RPMI7951 (cell line): ENCODE data around the gene CAV2. TPM values are rescaled to one million over a fixed set of nuclear protein-coding genes. Genes with fewer than 3 reads are reported as not detected.

ENCODE experiments used
- DNase-seq: peaks from one replicate; pipeline ENCODE4 v3.0.0-alpha.2; 2012; ENCODE audit warnings: low read depth
- total RNA-seq: library from RNA; depleted of rRNA; stranded (reverse); fragments of >200 nt; shearing (Covaris generic); gene quantifications from 2 replicates; pipeline ENCODE4 v1.2.3, GENCODE V29; 2014

CAV2 gene
- total RNA-seq, 1 experiment from 2014 or later = 109 TPM

GRCh38 chr7:116495736-116496135 lies 3.8 kb upstream of the CAV2 start:
- DNase-seq = peak; percentile 44

- DNase-seq = no peak
These were observed 2.9 kb upstream of the CAV2 start for GRCh38 chr7:116496653-116497052.

GRCh38 chr7:116497708-116498107 lies 1.8 kb upstream of the CAV2 start:
- DNase-seq = no peak

- peak; percentile 49 for DNase-seq
These were observed 728 bp downstream of the CAV2 start for GRCh38 chr7:116500078-116500853.

GRCh38 chr7:116501425-116502167 lies 2.1 kb downstream of the CAV2 start:
- peak; percentile 23 for DNase-seq

GRCh38 chr7:116502201-116503096 lies 2.9 kb downstream of the CAV2 start:
- DNase-seq = no peak

- DNase-seq = no peak
These were observed 4.3 kb downstream of the CAV2 start for GRCh38 chr7:116503835-116504234.

GRCh38 chr7:116505278-116505677 lies 5.7 kb downstream of the CAV2 start:
- no peak for DNase-seq

GRCh38 chr7:116505823-116506222 lies 6.3 kb downstream of the CAV2 start:
- no peak for DNase-seq

GRCh38 chr7:116509982-116510579 lies 10.5 kb downstream of the CAV2 start:
- no peak for DNase-seq

GRCh38 chr7:116510795-116511194 lies 11.3 kb downstream of the CAV2 start:
- DNase-seq = no peak

GRCh38 chr7:116511552-116512519 lies 12.3 kb downstream of the CAV2 start:
- DNase-seq = peak; percentile 91

GRCh38 chr7:116512520-116513188 lies 13.1 kb downstream of the CAV2 start:
- DNase-seq = peak; percentile 75

- no peak for DNase-seq
These were observed 16.0 kb downstream of the CAV2 start for GRCh38 chr7:116515584-116515983.

- no peak for DNase-seq
These were observed 16.8 kb downstream of the CAV2 start for GRCh38 chr7:116516324-116516723.

- no peak for DNase-seq
These were observed 18.1 kb downstream of the CAV2 start for GRCh38 chr7:116517626-116518025.

GRCh38 chr7:116518961-116519360 lies 19.4 kb downstream of the CAV2 start:
- no peak for DNase-seq

- no peak for DNase-seq
These were observed 21.6 kb downstream of the CAV2 start for GRCh38 chr7:116521046-116521664.

- peak; percentile 88 for DNase-seq
These were observed 22.7 kb downstream of the CAV2 start for GRCh38 chr7:116522247-116522646.

- no peak for DNase-seq
These were observed 24.7 kb downstream of the CAV2 start for GRCh38 chr7:116524221-116524608.
